Measurements from ENCODE around the gene TSPAN14. TPM values are rescaled to one million over a fixed set of nuclear protein-coding genes. Genes with fewer than 3 reads are reported as not detected.

Gene TSPAN14
- total RNA-seq, 1 donor: 23.9 TPM

- H2AFZ ChIP-seq (ENCODE audit: low read length): peak overlapping the region; percentile 23
- H3K4me2 ChIP-seq (ENCODE audit: insufficient read depth, low read length): peak overlapping the region; percentile 52
- H3K9me3 ChIP-seq (ENCODE audit: low read depth, low read length): no peaks in the 10 kb centered on the region
- no peak for TF ChIP-seq CTCF (IDR thresholded peaks at IDR 0.05; ENCODE audit: extremely low read depth, low read depth, low read length)
- H3K36me3 ChIP-seq (ENCODE audit: insufficient read depth, low read length): no peaks in the 10 kb centered on the region
- H4K20me1 ChIP-seq (ENCODE audit: insufficient read depth, low read length): peaks cover 21% of the 10 kb centered on the region
- peak overlapping the region; percentile 17 for H3K27ac ChIP-seq (ENCODE audit: low read depth, low read length)
- no peak overlapping the region for H3K4me3 ChIP-seq (ENCODE audit: insufficient read depth, low read length)
- peaks cover 55% of the 10 kb centered on the region for H3K4me1 ChIP-seq (ENCODE audit: insufficient read depth, low read length)
- H3K79me2 ChIP-seq (ENCODE audit: insufficient read depth, low read length): peaks cover 87% of the 10 kb centered on the region
- DNase-seq (ENCODE audit: insufficient read length, low spot score, missing footprints): peak; percentile 68
- H3K27me3 ChIP-seq (ENCODE audit: insufficient read depth, low read length): no peaks in the 10 kb centered on the region
These were observed 8.3 kb downstream of the TSPAN14 start for GRCh38 chr10:80462299-80462980.

- no peak for TF ChIP-seq CTCF (IDR thresholded peaks at IDR 0.05; ENCODE audit: extremely low read depth, low read depth, low read length)
- peak overlapping the region; percentile 23 for H2AFZ ChIP-seq (ENCODE audit: low read length)
- H3K36me3 ChIP-seq (ENCODE audit: insufficient read depth, low read length): no peaks in the 10 kb centered on the region
- H3K4me2 ChIP-seq (ENCODE audit: insufficient read depth, low read length): peak overlapping the region; percentile 52
- DNase-seq (ENCODE audit: insufficient read length, low spot score, missing footprints): peak; percentile 82
- peaks cover 87% of the 10 kb centered on the region for H3K79me2 ChIP-seq (ENCODE audit: insufficient read depth, low read length)
- no peak overlapping the region for H3K4me3 ChIP-seq (ENCODE audit: insufficient read depth, low read length)
- H3K27me3 ChIP-seq (ENCODE audit: insufficient read depth, low read length): no peaks in the 10 kb centered on the region
- peak overlapping the region; percentile 17 for H3K27ac ChIP-seq (ENCODE audit: low read depth, low read length)
- peaks cover 55% of the 10 kb centered on the region for H3K4me1 ChIP-seq (ENCODE audit: insufficient read depth, low read length)
- no peaks in the 10 kb centered on the region for H3K9me3 ChIP-seq (ENCODE audit: low read depth, low read length)
- peaks cover 19% of the 10 kb centered on the region for H4K20me1 ChIP-seq (ENCODE audit: insufficient read depth, low read length)
These were observed 9.1 kb downstream of the TSPAN14 start for GRCh38 chr10:80462981-80463741.

DNA sequence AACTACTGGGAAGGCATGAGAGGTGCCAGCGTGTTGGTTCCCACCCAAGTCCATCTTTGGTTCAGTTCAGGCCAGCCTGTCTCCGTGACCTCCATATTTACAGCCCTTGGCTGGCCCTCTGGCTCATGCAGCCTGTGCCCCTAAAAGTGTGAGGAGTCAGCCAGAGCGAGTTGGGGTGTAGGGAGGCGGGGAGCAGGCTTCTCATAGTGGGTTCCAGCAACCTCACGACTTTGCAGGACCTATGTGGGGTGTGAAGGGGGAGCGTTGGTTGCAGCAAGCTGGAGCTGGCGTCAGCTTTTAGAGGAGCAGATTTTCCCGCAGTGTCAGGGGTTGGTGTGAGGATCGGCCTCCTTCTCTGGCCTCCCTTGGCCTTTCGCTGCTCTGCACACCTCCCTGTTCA lies 9.8 kb downstream of the TSPAN14 start:
- peaks cover 87% of the 10 kb centered on the region for H3K79me2 ChIP-seq (ENCODE audit: insufficient read depth, low read length)
- no peaks in the 10 kb centered on the region for H3K9me3 ChIP-seq (ENCODE audit: low read depth, low read length)
- H4K20me1 ChIP-seq (ENCODE audit: insufficient read depth, low read length): peaks cover 16% of the 10 kb centered on the region
- no peak overlapping the region for H3K4me2 ChIP-seq (ENCODE audit: insufficient read depth, low read length)
- no peak for TF ChIP-seq CTCF (IDR thresholded peaks at IDR 0.05; ENCODE audit: extremely low read depth, low read depth, low read length)
- H2AFZ ChIP-seq (ENCODE audit: low read length): no peak overlapping the region
- H3K4me1 ChIP-seq (ENCODE audit: insufficient read depth, low read length): peaks cover 50% of the 10 kb centered on the region
- DNase-seq (ENCODE audit: insufficient read length, low spot score, missing footprints): no peak
- no peaks in the 10 kb centered on the region for H3K36me3 ChIP-seq (ENCODE audit: insufficient read depth, low read length)
- H3K27ac ChIP-seq (ENCODE audit: low read depth, low read length): no peak overlapping the region
- no peak overlapping the region for H3K4me3 ChIP-seq (ENCODE audit: insufficient read depth, low read length)
- no peaks in the 10 kb centered on the region for H3K27me3 ChIP-seq (ENCODE audit: insufficient read depth, low read length)

All from osteoblast (primary cell).